Mesenchymal stem cell (in vitro differentiated cells and primary cell): ENCODE data around the gene RTL1.
A peak's percentile ranks its signal among the peaks of the same experiment; 100 is the strongest.

Experiments used
- DNase-seq: peaks from one replicate; pipeline ENCODE4 v3.0.0-alpha.2; 2013
- H2AFZ ChIP-seq: one replicate; pipeline ENCODE4 v1.6.1; 2013; ENCODE audit warnings: low read depth, mild to moderate bottlenecking, control low read depth, inconsistent platforms, low read length, moderate library complexity
- H2AK5ac ChIP-seq: 2 replicates; pipeline ENCODE4 v1.6.1; 2013; ENCODE audit warnings: low read length, moderate library complexity, mild to moderate bottlenecking, inconsistent platforms; ENCODE audit not compliant: severe bottlenecking
- H2BK120ac ChIP-seq: one replicate; pipeline ENCODE4 v1.6.1; 2013; ENCODE audit warnings: low read depth, mild to moderate bottlenecking, inconsistent platforms, low read length, moderate library complexity
- H2BK12ac ChIP-seq, 2 experiments: one replicate each; pipeline ENCODE4 v1.6.1; 2013; ENCODE audit warnings: inconsistent platforms in 2 of 2, low read length in 2 of 2, mild to moderate bottlenecking in 2 of 2, moderate library complexity in 2 of 2, control low read depth in 1 of 2
- H2BK15ac ChIP-seq: one replicate; pipeline ENCODE4 v1.6.1; 2013; ENCODE audit warnings: mild to moderate bottlenecking, low read depth, inconsistent platforms; ENCODE audit not compliant: poor library complexity, severe bottlenecking
- H2BK5ac ChIP-seq: 2 replicates; pipeline ENCODE4 v1.6.1; 2013; ENCODE audit warnings: low read depth, mild to moderate bottlenecking, low read length, control low read depth, inconsistent platforms; ENCODE audit not compliant: poor library complexity, severe bottlenecking
- H3K14ac ChIP-seq, 2 experiments: one replicate each; pipeline ENCODE4 v1.6.1; 2013; ENCODE audit warnings: inconsistent platforms in 2 of 2, low read length in 2 of 2, control low read depth in 1 of 2, mild to moderate bottlenecking in 1 of 2, moderate library complexity in 1 of 2
- H3K18ac ChIP-seq, 2 experiments: one replicate each; pipeline ENCODE4 v1.6.1; 2013; ENCODE audit warnings: inconsistent platforms in 2 of 2, low read length in 2 of 2, control low read depth in 1 of 2, low read depth in 1 of 2, mild to moderate bottlenecking in 1 of 2
- H3K23ac ChIP-seq, 2 experiments: one replicate each; pipeline ENCODE4 v1.6.1; 2013; ENCODE audit warnings: inconsistent platforms in 2 of 2, low read length in 2 of 2, mild to moderate bottlenecking in 2 of 2, moderate library complexity in 2 of 2, control low read depth in 1 of 2
- H3K27ac ChIP-seq: 2 replicates; pipeline ENCODE4 v1.5.1; 2013; ENCODE audit warnings: mild to moderate bottlenecking, moderate library complexity, low read length, control low read depth, inconsistent platforms; ENCODE audit not compliant: poor library complexity, severe bottlenecking
- H3K27me3 ChIP-seq, 2 experiments: 2 replicates each; pipeline versions ENCODE4 v1.6.1 to v1.7.0; 2013; ENCODE audit warnings: low read length in 2 of 2, mild to moderate bottlenecking in 2 of 2, moderate library complexity in 2 of 2, control low read depth in 1 of 2, inconsistent platforms in 1 of 2; ENCODE audit not compliant: control insufficient read depth in 1 of 2, insufficient read depth in 1 of 2
- H3K36me3 ChIP-seq, 2 experiments: 2 replicates each; pipeline versions ENCODE4 v1.6.1 to v1.7.0; 2013; ENCODE audit warnings: low read length in 2 of 2, control low read depth in 1 of 2, inconsistent platforms in 1 of 2, low read depth in 1 of 2, mild to moderate bottlenecking in 1 of 2; ENCODE audit not compliant: insufficient read depth in 2 of 2, control insufficient read depth in 1 of 2
- H3K4ac ChIP-seq, 2 experiments: one replicate each; pipeline ENCODE4 v1.6.1; 2013; ENCODE audit warnings: inconsistent platforms in 2 of 2, low read length in 2 of 2, mild to moderate bottlenecking in 2 of 2, moderate library complexity in 2 of 2, control low read depth in 1 of 2, low read depth in 1 of 2
- H3K4me1 ChIP-seq: 2 replicates; pipeline ENCODE4 v1.6.1; 2013; ENCODE audit warnings: low read depth, low read length, control low read depth; ENCODE audit not compliant: control insufficient read depth, insufficient read depth
- H3K4me2 ChIP-seq: 2 replicates; pipeline ENCODE4 v1.6.1; 2013; ENCODE audit warnings: low read length, mild to moderate bottlenecking, inconsistent platforms; ENCODE audit not compliant: poor library complexity, severe bottlenecking
- H3K4me3 ChIP-seq, 2 experiments: 2 replicates each; pipeline versions ENCODE4 v1.5.1 to v1.7.0; 2013; ENCODE audit warnings: low read length in 2 of 2, mild to moderate bottlenecking in 2 of 2, control low read depth in 1 of 2, low read depth in 1 of 2; ENCODE audit not compliant: insufficient read depth in 1 of 2
- H3K79me1 ChIP-seq: replicated peaks from 2 replicates; pipeline ENCODE4 v1.6.1; 2013; ENCODE audit warnings: mild to moderate bottlenecking, control low read depth, low read length, inconsistent platforms; ENCODE audit not compliant: poor library complexity, severe bottlenecking
- H3K9ac ChIP-seq: 2 replicates; pipeline ENCODE4 v1.7.0; 2013; ENCODE audit warnings: mild to moderate bottlenecking, low read length, moderate library complexity
- H3K9me3 ChIP-seq: 2 replicates; pipeline ENCODE4 v1.7.0; 2013; ENCODE audit warnings: mild to moderate bottlenecking, low read length; ENCODE audit not compliant: control insufficient read depth
- H4K8ac ChIP-seq: one replicate; pipeline ENCODE4 v1.6.1; 2013; ENCODE audit warnings: inconsistent platforms, mild to moderate bottlenecking, low read length, moderate library complexity
- H4K91ac ChIP-seq: one replicate; pipeline ENCODE4 v1.6.1; 2013; ENCODE audit warnings: mild to moderate bottlenecking, low read length, inconsistent platforms
- WGBS: methylation state at CpG from one replicate; pipeline ENCODE4 v1.1.7; 2013; ENCODE audit warnings: mixed read lengths; 5-methylcytosine and 5-hydroxymethylcytosine counted together

Gene RTL1

DNA sequence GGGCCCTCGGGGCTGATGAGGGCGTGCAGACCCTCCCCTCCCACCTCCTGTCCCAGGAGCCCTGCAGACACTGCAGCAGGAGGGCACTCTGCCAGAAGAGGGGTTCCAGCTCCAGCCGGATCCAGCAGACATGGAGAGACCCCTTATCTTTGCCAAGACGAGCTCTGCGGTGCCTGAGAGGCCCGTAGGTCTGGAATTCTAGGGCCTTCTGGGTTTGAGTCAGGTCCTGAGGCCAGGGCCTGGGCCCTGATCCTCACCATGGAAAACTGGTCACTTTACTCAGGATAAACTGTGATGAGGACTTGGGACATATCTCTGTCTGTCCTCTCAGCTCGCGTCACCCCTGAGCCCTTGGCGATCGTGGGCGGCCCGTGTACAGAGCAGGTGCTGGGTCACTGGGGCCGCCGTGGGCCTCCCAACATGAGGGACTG, 63.8 kb downstream of the RTL1 start:
- Histone ChIP-seq H4K91ac (peak overlapping the region; percentile 31), H2BK12ac (peak overlapping the region in 1 of 2 experiments; percentile 68), H3K36me3 (peaks cover 0 to 62% of the 10 kb centered on the region in 2 experiments), H3K14ac (no peak overlapping the region), H3K4me3 (no peak overlapping the region), H3K4me2 (no peak overlapping the region), H3K4ac (peak overlapping the region in 1 of 2 experiments; percentile 17), H3K27me3 (no peaks in the 10 kb centered on the region), H2BK120ac (peak overlapping the region; percentile 29), H4K8ac (no peak overlapping the region), H3K23ac (no peak overlapping the region), H3K9me3 (no peaks in the 10 kb centered on the region), H3K4me1 (peaks cover 4% of the 10 kb centered on the region), H2BK5ac (no peak overlapping the region), H2BK15ac (peak overlapping the region; percentile 41), H3K79me1 (no peaks in the 10 kb centered on the region), H3K18ac (peak overlapping the region in 1 of 2 experiments; percentile 28), H3K27ac (no peak overlapping the region), H3K9ac (peak overlapping the region; percentile 40), H2AFZ (no peak overlapping the region), H2AK5ac (no peak overlapping the region)
- 88% methylated on average over 14 of the region's 14 CpGs for WGBS
- no peak for DNase-seq

DNA sequence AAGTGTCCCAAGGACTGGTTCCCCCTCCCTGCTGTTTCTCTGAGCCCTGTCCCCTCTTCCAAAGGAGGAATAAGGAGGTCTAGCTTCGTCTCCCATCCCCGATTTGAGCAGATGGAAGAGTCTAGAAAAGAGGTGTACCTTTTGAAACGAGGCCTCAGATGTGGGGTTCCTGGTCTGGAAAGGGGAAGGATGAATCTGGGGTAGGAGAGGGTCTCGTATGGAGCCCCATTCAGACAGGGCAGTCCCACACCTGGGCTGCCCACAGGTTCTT, 64.3 kb downstream of the RTL1 start:
- Histone ChIP-seq H3K4me1 (peaks cover 4% of the 10 kb centered on the region), H3K23ac (no peak overlapping the region), H3K79me1 (no peaks in the 10 kb centered on the region), H2BK12ac (peak overlapping the region in 1 of 2 experiments; percentile 17), H3K18ac (no peak overlapping the region), H4K8ac (no peak overlapping the region), H3K27ac (no peak overlapping the region), H3K27me3 (peaks cover 0 to under 1% of the 10 kb centered on the region in 2 experiments), H2AFZ (no peak overlapping the region), H4K91ac (peak overlapping the region; percentile 31), H3K36me3 (peaks cover 0 to 62% of the 10 kb centered on the region in 2 experiments), H3K9ac (peak overlapping the region; percentile 40), H2BK5ac (no peak overlapping the region), H2AK5ac (no peak overlapping the region), H3K4ac (peak overlapping the region in 1 of 2 experiments; percentile 17), H3K14ac (no peak overlapping the region), H3K4me2 (no peak overlapping the region), H3K4me3 (no peak overlapping the region), H3K9me3 (no peaks in the 10 kb centered on the region), H2BK120ac (no peak overlapping the region), H2BK15ac (peak overlapping the region; percentile 41)
- no peak for DNase-seq
- 78% methylated on average over 4 of the region's 4 CpGs for WGBS

DNA sequence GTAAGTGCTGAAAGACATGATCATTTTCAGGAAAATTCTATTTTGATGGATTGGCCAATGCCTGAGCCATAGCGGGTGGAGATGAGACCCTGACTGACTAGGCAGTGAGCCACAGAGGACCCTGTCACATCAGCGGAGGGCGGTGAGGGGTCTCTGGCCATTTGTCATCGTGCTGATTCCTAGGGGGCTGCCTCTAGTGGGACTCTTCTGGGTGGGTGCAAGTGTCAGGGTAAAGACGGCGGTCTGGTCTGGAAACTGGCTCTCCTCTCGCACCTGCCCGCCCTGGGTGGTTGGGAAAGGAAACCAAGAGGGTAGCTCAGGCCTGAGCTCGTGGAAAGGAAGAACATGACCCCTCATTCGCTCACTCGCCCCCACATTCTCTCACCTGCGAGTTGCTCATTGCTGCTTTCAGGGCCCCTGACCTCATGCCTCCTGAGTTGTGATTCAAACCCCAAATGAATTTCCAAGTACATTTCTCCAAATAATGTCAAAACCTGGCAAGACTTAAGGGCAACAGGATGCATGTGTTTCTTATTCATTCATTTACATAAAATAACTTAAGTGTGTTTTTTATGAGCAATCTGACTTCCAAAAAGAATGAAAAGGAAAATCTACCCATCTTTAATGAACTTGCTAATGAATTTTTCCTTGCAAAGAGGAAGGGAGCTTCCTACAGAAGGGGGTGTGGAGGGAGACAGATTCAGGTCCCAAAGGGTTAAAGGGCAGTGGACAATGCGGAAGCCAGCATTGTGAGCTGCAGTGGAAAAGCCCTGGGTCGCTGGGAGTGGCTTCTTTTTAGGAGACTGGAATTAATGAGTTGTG, 64.8 kb downstream of the RTL1 start:
- H3K27ac ChIP-seq: no peak overlapping the region
- no peak overlapping the region for H2AK5ac ChIP-seq
- H2BK12ac ChIP-seq: peak overlapping the region in 1 of 2 experiments; percentile 1
- WGBS: 86% methylated on average over 14 of the region's 14 CpGs
- H2BK120ac ChIP-seq: no peak overlapping the region
- no peak overlapping the region for H4K8ac ChIP-seq
- H3K4me2 ChIP-seq: no peak overlapping the region
- H3K4ac ChIP-seq: no peak overlapping the region
- H3K36me3 ChIP-seq: peaks cover 0 to 64% of the 10 kb centered on the region in 2 experiments
- no peak overlapping the region for H3K18ac ChIP-seq
- H3K23ac ChIP-seq: no peak overlapping the region
- H3K14ac ChIP-seq: no peak overlapping the region
- no peak overlapping the region for H3K4me3 ChIP-seq
- peaks cover 4% of the 10 kb centered on the region for H3K4me1 ChIP-seq
- no peaks in the 10 kb centered on the region for H3K9me3 ChIP-seq
- H2BK5ac ChIP-seq: no peak overlapping the region
- peak overlapping the region; percentile 40 for H3K9ac ChIP-seq
- H3K79me1 ChIP-seq: no peaks in the 10 kb centered on the region
- no peak overlapping the region for H2BK15ac ChIP-seq
- H3K27me3 ChIP-seq: peaks cover 0 to 6% of the 10 kb centered on the region in 2 experiments
- H4K91ac ChIP-seq: no peak overlapping the region
- H2AFZ ChIP-seq: no peak overlapping the region
- no peak for DNase-seq

DNA sequence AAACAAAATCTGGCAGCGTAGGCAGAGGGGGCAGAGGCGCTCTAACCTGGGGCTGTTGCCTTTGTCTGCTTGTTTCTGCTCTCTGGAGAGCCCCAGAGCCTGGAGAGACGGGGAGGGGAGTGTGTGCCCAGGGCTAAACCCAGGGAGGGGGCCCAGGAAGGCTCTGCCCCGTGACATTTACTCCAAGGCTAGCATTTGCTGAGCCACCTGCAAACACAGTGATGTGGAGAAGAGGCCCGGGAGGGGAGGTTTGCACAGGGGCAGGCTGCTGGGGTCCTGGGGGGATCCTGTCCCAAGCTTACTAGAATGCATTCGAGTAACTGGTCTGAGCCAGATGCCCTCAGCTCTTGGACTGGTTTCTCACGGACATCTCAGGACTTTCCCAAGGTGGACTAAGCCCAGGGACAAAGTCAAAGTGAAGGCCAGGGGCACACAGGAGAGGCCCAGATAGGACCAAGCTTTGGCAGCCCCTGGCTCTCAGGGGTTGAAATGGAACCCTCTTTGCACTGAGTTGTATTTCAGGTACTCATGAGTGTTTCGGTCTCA, 65.6 kb downstream of the RTL1 start:
- Histone ChIP-seq H2BK120ac (no peak overlapping the region), H2BK5ac (no peak overlapping the region), H2BK12ac (no peak overlapping the region), H3K27ac (no peak overlapping the region), H4K91ac (no peak overlapping the region), H3K18ac (no peak overlapping the region), H3K9me3 (no peaks in the 10 kb centered on the region), H2AFZ (no peak overlapping the region), H3K23ac (no peak overlapping the region), H3K9ac (no peak overlapping the region), H3K14ac (no peak overlapping the region), H3K4ac (no peak overlapping the region), H3K36me3 (peaks cover 0 to 66% of the 10 kb centered on the region in 2 experiments), H3K4me3 (no peak overlapping the region), H2AK5ac (no peak overlapping the region), H3K79me1 (no peaks in the 10 kb centered on the region), H2BK15ac (no peak overlapping the region), H3K27me3 (peaks cover 0 to 8% of the 10 kb centered on the region in 2 experiments), H3K4me1 (peaks cover under 1% of the 10 kb centered on the region), H3K4me2 (no peak overlapping the region), H4K8ac (no peak overlapping the region)
- no peak for DNase-seq
- 88% methylated on average over 8 of the region's 8 CpGs for WGBS
